Activated naive CD8-positive, alpha-beta T cell (primary cell): ENCODE data around the gene SUGCT.

Experiments
- H3K27ac Mint-ChIP-seq: one replicate; pipeline ENCODE4 v1.8.0; 2021; ENCODE audit warnings: mixed read lengths
- H3K27me3 Mint-ChIP-seq: one replicate; pipeline ENCODE4 v1.8.0; 2021; ENCODE audit warnings: mixed read lengths
- H3K36me3 Mint-ChIP-seq: one replicate; pipeline ENCODE4 v1.8.0; 2021; ENCODE audit warnings: mixed read lengths
- H3K4me1 Mint-ChIP-seq: one replicate; pipeline ENCODE4 v1.8.0; 2021; ENCODE audit warnings: low read depth, mixed read lengths
- H3K4me3 Mint-ChIP-seq: one replicate; pipeline ENCODE4 v1.8.0; 2021; ENCODE audit warnings: mild to moderate bottlenecking, mixed read lengths
- H3K9me3 Mint-ChIP-seq: one replicate; pipeline ENCODE4 v1.8.0; 2021; ENCODE audit warnings: low read depth, mixed read lengths

SUGCT gene

GRCh38 chr7:40865441-40866233 is 730.8 kb downstream of the SUGCT start:
- H3K4me3 Mint-ChIP-seq = no peak overlapping the region
- H3K4me1 Mint-ChIP-seq = no peaks in the 10 kb centered on the region
- H3K36me3 Mint-ChIP-seq = no peaks in the 10 kb centered on the region
- no peak overlapping the region for H3K27ac Mint-ChIP-seq
- H3K27me3 Mint-ChIP-seq = no peaks in the 10 kb centered on the region
- H3K9me3 Mint-ChIP-seq = no peaks in the 10 kb centered on the region

GRCh38 chr7:40866601-40867000 is 731.8 kb downstream of the SUGCT start:
- Mint-ChIP-seq H3K36me3 (no peaks in the 10 kb centered on the region), H3K4me3 (no peak overlapping the region), H3K27me3 (no peaks in the 10 kb centered on the region), H3K4me1 (no peaks in the 10 kb centered on the region), H3K9me3 (no peaks in the 10 kb centered on the region), H3K27ac (no peak overlapping the region)

DNA sequence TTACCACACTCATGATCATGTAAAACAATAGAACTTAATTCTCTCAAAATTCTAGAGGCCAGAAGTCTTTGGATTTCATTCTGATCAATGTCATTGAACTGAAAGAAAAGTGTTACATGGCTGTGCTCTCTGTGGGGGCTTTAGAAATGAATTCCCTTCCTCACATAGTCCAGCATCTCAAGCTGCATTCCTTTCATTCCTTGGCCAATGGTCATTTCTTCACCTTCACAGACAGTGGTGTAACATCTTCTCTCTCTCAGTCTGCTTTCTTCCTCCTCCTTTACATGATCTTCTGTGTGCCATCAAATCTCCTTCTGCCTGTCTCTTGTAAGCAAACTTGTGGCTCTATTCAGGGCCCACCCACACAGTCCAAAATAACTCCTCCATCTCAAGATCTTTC is 735.3 kb downstream of the SUGCT start:
- Mint-ChIP-seq H3K36me3 (no peaks in the 10 kb centered on the region), H3K27me3 (no peaks in the 10 kb centered on the region), H3K4me1 (no peaks in the 10 kb centered on the region), H3K4me3 (no peak overlapping the region), H3K27ac (no peak overlapping the region), H3K9me3 (no peaks in the 10 kb centered on the region)

- H3K27ac Mint-ChIP-seq = no peak overlapping the region
- no peaks in the 10 kb centered on the region for H3K4me1 Mint-ChIP-seq
- H3K9me3 Mint-ChIP-seq = no peaks in the 10 kb centered on the region
- no peak overlapping the region for H3K4me3 Mint-ChIP-seq
- H3K27me3 Mint-ChIP-seq = no peaks in the 10 kb centered on the region
- H3K36me3 Mint-ChIP-seq = no peaks in the 10 kb centered on the region
Observed at GRCh38 chr7:40873248-40873647, 738.4 kb downstream of the SUGCT start.

GRCh38 chr7:40874756-40875155 is 740.0 kb downstream of the SUGCT start:
- Mint-ChIP-seq H3K4me1 (no peaks in the 10 kb centered on the region), H3K27me3 (no peaks in the 10 kb centered on the region), H3K27ac (no peak overlapping the region), H3K36me3 (no peaks in the 10 kb centered on the region), H3K9me3 (no peaks in the 10 kb centered on the region), H3K4me3 (no peak overlapping the region)

- H3K27ac Mint-ChIP-seq = no peak overlapping the region
- H3K27me3 Mint-ChIP-seq = no peaks in the 10 kb centered on the region
- H3K9me3 Mint-ChIP-seq = no peaks in the 10 kb centered on the region
- no peak overlapping the region for H3K4me3 Mint-ChIP-seq
- H3K36me3 Mint-ChIP-seq = no peaks in the 10 kb centered on the region
- H3K4me1 Mint-ChIP-seq = no peaks in the 10 kb centered on the region
Observed at GRCh38 chr7:40876601-40877000, 741.8 kb downstream of the SUGCT start.

DNA sequence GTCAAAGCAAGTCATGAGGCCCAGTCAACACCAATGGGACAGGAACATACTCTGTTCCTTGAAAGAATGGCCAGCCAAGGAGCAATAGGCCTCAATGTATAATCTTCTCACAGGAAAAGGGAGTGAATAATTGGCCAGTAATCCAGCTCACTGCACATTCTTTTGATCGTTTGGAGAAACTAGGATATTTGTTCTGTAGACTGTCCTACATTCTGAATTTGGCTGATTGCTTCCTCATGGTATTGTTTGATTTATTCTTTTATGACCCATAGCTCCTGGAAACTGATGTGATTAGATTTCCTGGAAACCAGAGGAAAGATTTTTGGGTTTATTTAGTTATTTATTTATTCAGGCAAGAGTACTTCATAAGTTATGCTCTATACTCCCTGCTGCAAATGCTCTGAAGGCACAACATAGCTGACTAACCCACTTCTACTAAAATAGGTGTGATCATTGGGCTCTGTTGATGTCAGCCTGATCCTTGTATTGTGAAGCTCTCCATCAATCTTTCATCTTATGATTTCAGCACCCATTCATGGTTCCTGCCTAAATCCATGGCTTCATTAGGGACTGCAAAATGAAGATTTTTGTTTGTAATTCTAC is 745.2 kb downstream of the SUGCT start:
- Mint-ChIP-seq H3K9me3 (no peaks in the 10 kb centered on the region), H3K4me3 (no peak overlapping the region), H3K4me1 (no peaks in the 10 kb centered on the region), H3K27ac (no peak overlapping the region), H3K27me3 (no peaks in the 10 kb centered on the region), H3K36me3 (no peaks in the 10 kb centered on the region)

- Mint-ChIP-seq H3K4me1 (no peaks in the 10 kb centered on the region), H3K27me3 (no peaks in the 10 kb centered on the region), H3K4me3 (no peak overlapping the region), H3K9me3 (no peaks in the 10 kb centered on the region), H3K36me3 (no peaks in the 10 kb centered on the region), H3K27ac (no peak overlapping the region)
Observed at GRCh38 chr7:40880581-40880980, 745.8 kb downstream of the SUGCT start.

DNA sequence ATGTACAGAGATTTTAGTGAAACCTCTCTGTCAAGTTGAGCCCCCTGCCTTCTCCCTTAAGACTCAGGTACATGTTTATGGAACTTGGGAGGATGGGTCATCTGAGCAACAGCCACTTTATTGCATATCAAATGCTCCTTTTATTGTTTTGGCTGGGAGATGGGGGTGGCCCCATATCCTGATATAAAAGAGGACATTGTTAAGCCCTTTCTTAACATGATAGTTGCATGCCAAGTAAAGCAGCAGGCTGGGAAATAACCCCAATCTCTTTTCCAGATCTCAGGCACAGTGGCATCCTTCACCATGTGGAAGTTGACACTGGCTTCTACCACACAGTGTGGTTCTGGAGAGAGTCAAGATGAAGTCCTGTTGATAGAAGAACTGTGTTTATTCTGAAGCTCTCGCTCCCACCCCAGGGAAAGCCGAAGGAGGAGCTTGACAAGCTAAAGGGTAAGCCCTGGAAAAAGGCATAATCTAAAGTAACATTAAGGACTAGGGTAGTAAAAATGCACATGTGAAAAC is 746.7 kb downstream of the SUGCT start:
- H3K36me3 Mint-ChIP-seq = no peaks in the 10 kb centered on the region
- H3K4me1 Mint-ChIP-seq = no peaks in the 10 kb centered on the region
- no peak overlapping the region for H3K4me3 Mint-ChIP-seq
- H3K27me3 Mint-ChIP-seq = no peaks in the 10 kb centered on the region
- no peak overlapping the region for H3K27ac Mint-ChIP-seq
- no peaks in the 10 kb centered on the region for H3K9me3 Mint-ChIP-seq

- Mint-ChIP-seq H3K36me3 (no peaks in the 10 kb centered on the region), H3K4me1 (no peaks in the 10 kb centered on the region), H3K9me3 (no peaks in the 10 kb centered on the region), H3K4me3 (no peak overlapping the region), H3K27ac (no peak overlapping the region), H3K27me3 (no peaks in the 10 kb centered on the region)
Observed at GRCh38 chr7:40882071-40882658, 747.4 kb downstream of the SUGCT start.

GRCh38 chr7:40883826-40884225 is 749.0 kb downstream of the SUGCT start:
- no peak overlapping the region for H3K27ac Mint-ChIP-seq
- no peaks in the 10 kb centered on the region for H3K27me3 Mint-ChIP-seq
- H3K4me1 Mint-ChIP-seq = no peaks in the 10 kb centered on the region
- H3K4me3 Mint-ChIP-seq = no peak overlapping the region
- no peaks in the 10 kb centered on the region for H3K36me3 Mint-ChIP-seq
- H3K9me3 Mint-ChIP-seq = no peaks in the 10 kb centered on the region

DNA sequence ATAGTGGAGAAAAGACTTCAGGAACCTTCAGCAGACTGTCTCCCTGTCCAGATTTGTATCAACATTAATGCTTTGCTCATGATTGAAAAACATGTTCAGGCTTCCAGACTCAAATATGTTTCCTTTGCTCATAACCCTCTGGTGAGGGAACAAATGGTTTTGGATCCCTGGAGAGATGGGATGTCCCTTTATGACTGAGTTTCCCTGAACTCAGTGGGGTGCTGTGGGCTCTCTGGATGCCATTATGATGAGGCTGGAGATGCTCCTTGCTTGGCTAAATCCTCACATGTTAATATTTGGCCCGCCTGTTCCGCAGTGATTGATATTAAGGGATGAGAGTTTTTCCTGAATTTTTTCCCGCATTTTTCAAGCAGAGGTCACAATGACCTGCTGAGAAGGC is 749.4 kb downstream of the SUGCT start:
- no peaks in the 10 kb centered on the region for H3K27me3 Mint-ChIP-seq
- no peak overlapping the region for H3K4me3 Mint-ChIP-seq
- H3K36me3 Mint-ChIP-seq = no peaks in the 10 kb centered on the region
- no peak overlapping the region for H3K27ac Mint-ChIP-seq
- H3K9me3 Mint-ChIP-seq = no peaks in the 10 kb centered on the region
- no peaks in the 10 kb centered on the region for H3K4me1 Mint-ChIP-seq

GRCh38 chr7:40885503-40885902 is 750.7 kb downstream of the SUGCT start:
- Mint-ChIP-seq H3K36me3 (no peaks in the 10 kb centered on the region), H3K4me3 (no peak overlapping the region), H3K27me3 (no peaks in the 10 kb centered on the region), H3K4me1 (no peaks in the 10 kb centered on the region), H3K9me3 (peaks cover under 1% of the 10 kb centered on the region), H3K27ac (no peak overlapping the region)

- H3K27me3 Mint-ChIP-seq = no peaks in the 10 kb centered on the region
- H3K4me1 Mint-ChIP-seq = no peaks in the 10 kb centered on the region
- H3K9me3 Mint-ChIP-seq = peaks cover 10% of the 10 kb centered on the region
- no peak overlapping the region for H3K27ac Mint-ChIP-seq
- no peak overlapping the region for H3K4me3 Mint-ChIP-seq
- H3K36me3 Mint-ChIP-seq = peaks cover 6% of the 10 kb centered on the region
Observed at GRCh38 chr7:40887099-40887498, 752.3 kb downstream of the SUGCT start.

DNA sequence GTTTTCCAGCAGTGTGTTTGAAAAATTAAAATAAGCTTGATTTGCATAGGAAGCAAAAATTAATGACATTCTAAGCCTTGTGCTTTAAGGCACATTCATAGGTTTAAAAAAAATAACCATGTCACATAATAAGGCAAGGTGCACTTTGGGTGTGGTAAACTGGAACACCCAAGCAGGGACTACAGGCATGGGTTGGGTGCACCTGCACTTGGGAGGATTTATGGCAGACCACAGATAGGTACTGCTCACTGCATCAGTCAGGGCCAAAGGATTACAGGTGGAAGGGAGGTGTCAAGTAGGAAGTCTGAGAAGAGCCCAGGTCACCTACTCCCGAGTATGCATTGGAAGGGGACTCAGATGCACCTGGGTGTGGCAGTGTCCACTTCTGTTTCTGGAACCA is 753.7 kb downstream of the SUGCT start:
- no peaks in the 10 kb centered on the region for H3K4me1 Mint-ChIP-seq
- H3K9me3 Mint-ChIP-seq = peaks cover 10% of the 10 kb centered on the region
- H3K27ac Mint-ChIP-seq = no peak overlapping the region
- no peaks in the 10 kb centered on the region for H3K27me3 Mint-ChIP-seq
- H3K4me3 Mint-ChIP-seq = no peak overlapping the region
- peaks cover 6% of the 10 kb centered on the region for H3K36me3 Mint-ChIP-seq
